Measurements from ENCODE around the gene JAK1. TPM values are rescaled to one million over a fixed set of nuclear protein-coding genes. Genes with fewer than 3 reads are reported as not detected.

The JAK1 gene
- total RNA-seq, 1 experiment from 2014 or later, result 44.1 TPM

DNA sequence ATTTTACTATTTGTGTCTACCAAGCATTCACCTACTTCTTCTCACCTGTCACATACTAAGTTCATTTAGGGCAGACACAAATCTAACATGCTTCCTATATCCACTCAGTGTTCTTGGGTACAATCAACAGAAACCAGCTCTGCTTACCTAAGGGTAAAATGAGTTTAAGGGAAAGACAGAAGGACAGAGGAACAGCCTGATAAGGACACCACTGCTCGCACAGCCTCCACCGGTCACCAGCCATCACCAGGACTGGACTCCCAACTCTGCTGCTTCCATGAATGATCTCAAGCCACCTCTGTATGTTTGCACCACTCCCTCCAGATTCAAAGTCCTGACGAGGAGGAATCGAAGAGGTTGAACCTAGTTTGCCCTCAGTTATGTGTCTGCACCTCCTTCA, 72.4 kb downstream of the JAK1 start:
- no peak overlapping the region for H3K27ac ChIP-seq (ENCODE audit: low read length)
- no peak overlapping the region for H3K9ac ChIP-seq (ENCODE audit: low read length)
- DNase-seq (no peak), ATAC-seq (no peak)
- intact Hi-C loops (cut with micrococcal nuclease), result no loop called here
- no peak overlapping the region for H2AFZ ChIP-seq (ENCODE audit: low read length)
- CTCF ChIA-PET, result interaction anchor here (0.6 kb wide), 1 partner anchor 97 kb away, joined by 5 read pairs; no protein-coding TSS in a partner anchor
- H3K79me2 ChIP-seq (ENCODE audit: low read length), result peaks cover 73% of the 10 kb centered on the region
- POLR2A ChIA-PET (ENCODE audit: unreplicated experiment), result no interaction called here
- H3K9me3 ChIP-seq (ENCODE audit: low read length), result no peaks in the 10 kb centered on the region
- no peak overlapping the region for H3K4me3 ChIP-seq (ENCODE audit: low read length)
- H3K4me2 ChIP-seq (ENCODE audit: low read length), result no peak overlapping the region
- H3K4me1 ChIP-seq (ENCODE audit: insufficient read depth, low read length), result peaks cover 23% of the 10 kb centered on the region
- H3K36me3 ChIP-seq (ENCODE audit: low read depth, low read length), result no peaks in the 10 kb centered on the region
- H3K27me3 ChIP-seq (ENCODE audit: low read length), result no peaks in the 10 kb centered on the region
- peaks cover 6% of the 10 kb centered on the region for H3F3A ChIP-seq (ENCODE audit: low read length, unreplicated experiment)
- TF ChIP-seq, protein P1, sequence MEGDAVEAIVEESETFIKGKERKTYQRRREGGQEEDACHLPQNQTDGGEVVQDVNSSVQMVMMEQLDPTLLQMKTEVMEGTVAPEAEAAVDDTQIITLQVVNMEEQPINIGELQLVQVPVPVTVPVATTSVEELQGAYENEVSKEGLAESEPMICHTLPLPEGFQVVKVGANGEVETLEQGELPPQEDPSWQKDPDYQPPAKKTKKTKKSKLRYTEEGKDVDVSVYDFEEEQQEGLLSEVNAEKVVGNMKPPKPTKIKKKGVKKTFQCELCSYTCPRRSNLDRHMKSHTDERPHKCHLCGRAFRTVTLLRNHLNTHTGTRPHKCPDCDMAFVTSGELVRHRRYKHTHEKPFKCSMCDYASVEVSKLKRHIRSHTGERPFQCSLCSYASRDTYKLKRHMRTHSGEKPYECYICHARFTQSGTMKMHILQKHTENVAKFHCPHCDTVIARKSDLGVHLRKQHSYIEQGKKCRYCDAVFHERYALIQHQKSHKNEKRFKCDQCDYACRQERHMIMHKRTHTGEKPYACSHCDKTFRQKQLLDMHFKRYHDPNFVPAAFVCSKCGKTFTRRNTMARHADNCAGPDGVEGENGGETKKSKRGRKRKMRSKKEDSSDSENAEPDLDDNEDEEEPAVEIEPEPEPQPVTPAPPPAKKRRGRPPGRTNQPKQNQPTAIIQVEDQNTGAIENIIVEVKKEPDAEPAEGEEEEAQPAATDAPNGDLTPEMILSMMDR (conservative IDR thresholded peaks at IDR 0.05; ENCODE audit: low read depth, low read length), result no peak
- no peak for TF ChIP-seq EZH2 (IDR thresholded peaks at IDR 0.05; ENCODE audit: low read length, unreplicated experiment)
- TF ChIP-seq EZH2phosphoT487 (IDR thresholded peaks at IDR 0.05; ENCODE audit: borderline replicate concordance, low read length), result no peak
- no peaks in the 10 kb centered on the region for H3K9me2 ChIP-seq (replicated peaks; ENCODE audit: low read length)
- no TSS peak for BruUV-seq (replicated peaks)
- no peaks in the 10 kb centered on the region for H4K20me1 ChIP-seq (ENCODE audit: low read length)

DNA sequence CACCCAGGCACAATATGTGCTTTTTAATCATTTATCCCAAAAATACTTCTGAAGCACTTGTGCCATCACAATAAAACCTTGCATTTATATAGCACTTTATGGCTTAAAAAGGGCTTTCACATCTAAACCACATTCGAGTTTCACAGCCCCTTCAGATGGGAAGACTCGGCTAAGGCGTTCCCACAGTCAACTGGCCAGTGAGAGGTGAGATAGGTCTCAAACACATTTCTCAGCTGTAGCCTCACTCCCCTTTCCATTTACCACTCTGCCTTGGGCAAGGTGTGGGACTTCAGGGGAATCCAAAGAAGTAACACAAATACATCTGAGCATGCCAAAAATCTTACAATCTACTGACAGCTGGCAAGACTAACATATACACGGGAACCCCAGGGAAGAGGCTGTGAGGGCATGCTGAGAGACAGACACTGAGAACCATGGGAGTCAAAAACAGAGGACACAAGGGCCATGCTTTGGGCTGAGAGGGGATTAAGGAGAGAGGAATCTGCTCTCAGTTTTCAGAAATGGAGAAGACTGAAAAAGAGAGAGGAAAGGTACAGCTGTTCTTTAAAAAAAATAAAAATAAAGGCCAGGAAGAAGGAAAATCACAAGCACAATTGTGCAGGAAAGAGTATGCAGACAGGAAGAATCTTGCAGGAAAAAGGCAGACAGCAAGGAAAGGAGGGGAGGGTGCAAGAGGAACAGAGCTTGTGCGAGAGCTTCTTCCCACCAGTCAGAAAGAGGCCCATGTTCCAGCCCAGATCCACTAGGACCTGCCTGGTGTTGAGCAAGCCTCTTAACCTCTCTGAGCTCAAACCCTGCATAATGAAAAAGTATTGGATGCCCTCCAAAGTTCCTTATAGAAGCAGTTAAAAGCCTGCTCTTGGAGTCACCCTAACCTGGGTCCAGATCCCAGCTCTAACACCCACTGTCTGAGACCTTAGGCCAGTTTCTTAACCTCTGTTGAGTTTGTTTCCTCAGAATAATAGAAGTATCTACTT, 73.5 kb downstream of the JAK1 start:
- no peak overlapping the region for H3K27ac ChIP-seq (ENCODE audit: low read length)
- ChIA-PET CTCF (no interaction called here), POLR2A (ENCODE audit: unreplicated experiment) (no interaction called here)
- H3K79me2 ChIP-seq (ENCODE audit: low read length), result peaks cover 73% of the 10 kb centered on the region
- H3K9ac ChIP-seq (ENCODE audit: low read length), result no peak overlapping the region
- peaks cover 14% of the 10 kb centered on the region for H3K4me1 ChIP-seq (ENCODE audit: insufficient read depth, low read length)
- H3K9me3 ChIP-seq (ENCODE audit: low read length), result no peaks in the 10 kb centered on the region
- BruUV-seq (replicated peaks), result no TSS peak
- no peaks in the 10 kb centered on the region for H3F3A ChIP-seq (ENCODE audit: low read length, unreplicated experiment)
- no peak for ATAC-seq
- intact Hi-C loops (cut with micrococcal nuclease), result no loop called here
- no peaks in the 10 kb centered on the region for H3K9me2 ChIP-seq (replicated peaks; ENCODE audit: low read length)
- no peaks in the 10 kb centered on the region for H4K20me1 ChIP-seq (ENCODE audit: low read length)
- H2AFZ ChIP-seq (ENCODE audit: low read length), result no peak overlapping the region
- H3K4me3 ChIP-seq (ENCODE audit: low read length), result no peak overlapping the region
- no peaks in the 10 kb centered on the region for H3K36me3 ChIP-seq (ENCODE audit: low read depth, low read length)
- TF ChIP-seq EZH2 (IDR thresholded peaks at IDR 0.05; ENCODE audit: low read length, unreplicated experiment) (no peak), EZH2phosphoT487 (IDR thresholded peaks at IDR 0.05; ENCODE audit: borderline replicate concordance, low read length) (no peak)
- TF ChIP-seq, protein P1 (conservative IDR thresholded peaks at IDR 0.05; ENCODE audit: low read depth, low read length), result no peak
- no peak for DNase-seq
- H3K27me3 ChIP-seq (ENCODE audit: low read length), result no peaks in the 10 kb centered on the region
- H3K4me2 ChIP-seq (ENCODE audit: low read length), result no peak overlapping the region

DNA sequence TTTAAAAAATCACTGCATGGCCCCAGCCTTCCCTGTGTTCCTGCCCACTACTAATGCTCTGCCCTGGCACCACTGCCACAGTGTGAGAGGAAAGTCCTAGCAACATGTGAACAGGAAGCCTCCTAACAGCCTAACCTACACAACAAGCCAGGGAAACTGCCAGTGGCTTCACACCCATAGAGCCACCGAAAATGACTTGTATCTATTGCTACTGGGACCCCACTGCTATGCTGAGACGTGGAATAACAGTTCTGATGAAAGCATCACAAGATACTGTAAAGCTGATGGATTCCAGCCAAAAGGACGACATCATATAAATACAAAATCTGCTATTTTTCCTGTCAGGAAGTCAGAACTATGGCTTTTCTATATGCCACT, 74.9 kb downstream of the JAK1 start:
- H3K9me2 ChIP-seq (replicated peaks; ENCODE audit: low read length), result no peaks in the 10 kb centered on the region
- no peaks in the 10 kb centered on the region for H3K9me3 ChIP-seq (ENCODE audit: low read length)
- CTCF ChIA-PET, result no interaction called here
- no peak overlapping the region for H2AFZ ChIP-seq (ENCODE audit: low read length)
- peaks cover 67% of the 10 kb centered on the region for H3K79me2 ChIP-seq (ENCODE audit: low read length)
- no peaks in the 10 kb centered on the region for H3F3A ChIP-seq (ENCODE audit: low read length, unreplicated experiment)
- no peak overlapping the region for H3K27ac ChIP-seq (ENCODE audit: low read length)
- H4K20me1 ChIP-seq (ENCODE audit: low read length), result no peaks in the 10 kb centered on the region
- no peaks in the 10 kb centered on the region for H3K27me3 ChIP-seq (ENCODE audit: low read length)
- H3K4me3 ChIP-seq (ENCODE audit: low read length), result no peak overlapping the region
- no peak overlapping the region for H3K4me2 ChIP-seq (ENCODE audit: low read length)
- DNase-seq (no peak), ATAC-seq (no peak)
- peaks cover 2% of the 10 kb centered on the region; the same call in 1 of the 2 replicates for H3K4me1 ChIP-seq (ENCODE audit: insufficient read depth, low read length)
- TF ChIP-seq EZH2 (IDR thresholded peaks at IDR 0.05; ENCODE audit: low read length, unreplicated experiment), result no peak
- TF ChIP-seq EZH2phosphoT487 (IDR thresholded peaks at IDR 0.05; ENCODE audit: borderline replicate concordance, low read length), result no peak
- TF ChIP-seq, protein P1 (conservative IDR thresholded peaks at IDR 0.05; ENCODE audit: low read depth, low read length), result no peak
- H3K9ac ChIP-seq (ENCODE audit: low read length), result no peak overlapping the region
- intact Hi-C loops (cut with micrococcal nuclease), result no loop called here
- H3K36me3 ChIP-seq (ENCODE audit: low read depth, low read length), result no peaks in the 10 kb centered on the region
- no TSS peak for BruUV-seq (replicated peaks)
- POLR2A ChIA-PET (ENCODE audit: unreplicated experiment), result no interaction called here

Data from PC-3 (cell line).